Ascending aorta (tissue), 2 donors: ENCODE measurements around the gene DENND10. TPM values are rescaled to one million over a fixed set of nuclear protein-coding genes. Genes with fewer than 3 reads are reported as not detected.

ENCODE experiments used
- DNase-seq, 2 donors: peaks; one replicate each; pipeline ENCODE4 v3.0.0-alpha.2; 2019; ENCODE audit warnings: low spot score in 2 of 2
- H3K27ac ChIP-seq, 2 donors: fragments of 200-600 bp; sonication (generic); one replicate each; pipeline ENCODE4 v1.5.1; 2016 to 2017; ENCODE audit warnings: mild to moderate bottlenecking in 1 of 2
- H3K27me3 ChIP-seq: fragments of 200-600 bp; sonication (generic); one replicate; pipeline ENCODE4 v1.5.1; 2017
- H3K36me3 ChIP-seq, 2 donors: fragments of 200-600 bp; sonication (generic); one replicate each; pipeline ENCODE4 v1.5.1; 2016
- H3K4me1 ChIP-seq, 2 donors: fragments of 200-600 bp; sonication (generic); one replicate each; pipeline ENCODE4 v1.5.1; 2016 to 2017; ENCODE audit warnings: mild to moderate bottlenecking in 1 of 2
- H3K4me3 ChIP-seq, 2 donors: fragments of 200-600 bp; sonication (generic); one replicate each; pipeline ENCODE4 v1.5.1; 2016 to 2017; ENCODE audit warnings: mild to moderate bottlenecking in 1 of 2
- H3K9me3 ChIP-seq, 2 donors: fragments of 200-600 bp; sonication (generic); one replicate each; pipeline ENCODE4 v1.5.1; 2016
- CTCF ChIP-seq, 3 experiments: fragments of 200-600 bp in 2 of 3; fragments of 450-650 bp in 1 of 3; sonication (generic) in 2 of 3; IDR thresholded peaks; one replicate each; pipeline ENCODE4 v1.5.1; 2016 to 2019; ENCODE audit warnings: antibody characterized with exemption in 3 of 3, mild to moderate bottlenecking in 1 of 3, moderate library complexity in 1 of 3
- intact Hi-C: fragments of 100-400 bp; cut with DNase I; formaldehyde crosslinking; loops from one replicate; pipeline ENCODE4 v1.15.1; 2023
- total RNA-seq: library from RNA; depleted of rRNA; stranded (reverse); fragments of >200 nt; gene quantifications from one replicate; pipeline ENCODE4 v1.1.0, GENCODE V29; 2016

The DENND10 gene
- total RNA-seq, 1 donor from 2014 or later: 85.1 TPM

- Histone ChIP-seq H3K27me3 (no peaks in the 10 kb centered on the region), H3K27ac (no peak overlapping the region), H3K9me3 (no peaks in the 10 kb centered on the region), H3K36me3 (peaks cover 38 to 76% of the 10 kb centered on the region in 2 donors), H3K4me3 (no peak overlapping the region), H3K4me1 (no peaks in the 10 kb centered on the region)
- no peak for TF ChIP-seq CTCF (IDR thresholded peaks at IDR 0.05)
- intact Hi-C loops: no loop called here
- DNase-seq: no peak
Observed at GRCh38 chr10:119112056-119112455, 8.1 kb downstream of the DENND10 start.

- no peak overlapping the region for H3K4me3 ChIP-seq
- H3K27ac ChIP-seq: no peak overlapping the region
- DNase-seq: no peak
- TF ChIP-seq CTCF (IDR thresholded peaks at IDR 0.05): no peak
- no peaks in the 10 kb centered on the region for H3K9me3 ChIP-seq
- peaks cover 30 to 78% of the 10 kb centered on the region in 2 donors for H3K36me3 ChIP-seq
- H3K4me1 ChIP-seq: no peaks in the 10 kb centered on the region
- intact Hi-C loops: no loop called here
- no peaks in the 10 kb centered on the region for H3K27me3 ChIP-seq
Observed at GRCh38 chr10:119113751-119114732, 10.1 kb downstream of the DENND10 start.

- intact Hi-C loops: no loop called here
- no peak overlapping the region for H3K4me3 ChIP-seq
- no peaks in the 10 kb centered on the region for H3K27me3 ChIP-seq
- H3K9me3 ChIP-seq: no peaks in the 10 kb centered on the region
- no peak for DNase-seq
- H3K36me3 ChIP-seq: peaks cover 22 to 75% of the 10 kb centered on the region in 2 donors
- no peaks in the 10 kb centered on the region for H3K4me1 ChIP-seq
- no peak for TF ChIP-seq CTCF (IDR thresholded peaks at IDR 0.05)
- no peak overlapping the region for H3K27ac ChIP-seq
Observed at GRCh38 chr10:119115926-119116325, 12.0 kb downstream of the DENND10 start.

GRCh38 chr10:119116326-119116951 is 12.5 kb downstream of the DENND10 start:
- peaks cover 23 to 75% of the 10 kb centered on the region in 2 donors for H3K36me3 ChIP-seq
- no peaks in the 10 kb centered on the region for H3K9me3 ChIP-seq

GRCh38 chr10:119118231-119118630 is 14.3 kb downstream of the DENND10 start:
- H3K27me3 ChIP-seq: no peaks in the 10 kb centered on the region
- intact Hi-C loops: no loop called here
- H3K4me1 ChIP-seq: no peaks in the 10 kb centered on the region
- peaks cover 28 to 77% of the 10 kb centered on the region in 2 donors for H3K36me3 ChIP-seq
- no peak for DNase-seq
- no peak for TF ChIP-seq CTCF (IDR thresholded peaks at IDR 0.05)
- H3K27ac ChIP-seq: no peak overlapping the region
- H3K4me3 ChIP-seq: no peak overlapping the region
- no peaks in the 10 kb centered on the region for H3K9me3 ChIP-seq

More at GRCh38 chr10:119116326-119116951, 12.5 kb downstream of the DENND10 start:
- H3K4me3 ChIP-seq: no peak overlapping the region
- TF ChIP-seq CTCF (IDR thresholded peaks at IDR 0.05): no peak
- no peak for DNase-seq
- H3K4me1 ChIP-seq: no peaks in the 10 kb centered on the region
- H3K27ac ChIP-seq: no peak overlapping the region
- intact Hi-C loops: no loop called here
- no peaks in the 10 kb centered on the region for H3K27me3 ChIP-seq
